Dermis microvascular lymphatic vessel endothelial cell (primary cell): ENCODE measurements around the gene CHD6. TPM values are rescaled to one million over a fixed set of nuclear protein-coding genes. Genes with fewer than 3 reads are reported as not detected.

Experiments used
- DNase-seq, 2 donors: peaks; one replicate each; pipeline versions ENCODE4 v3.0.0 to v3.0.0-alpha.2; 2010; ENCODE audit warnings: low read depth in 2 of 2
- total RNA-seq: library from RNA; depleted of rRNA; stranded (reverse); fragments of >200 nt; gene quantifications from 2 replicates; pipeline ENCODE4 v1.2.1, GENCODE V29; 2014

The CHD6 gene
- total RNA-seq, 1 donor from 2014 or later = 15.7 TPM

GRCh38 chr20:41432746-41433145, 185.4 kb downstream of the CHD6 start:
- no peak for DNase-seq

- DNase-seq = no peak
Measured at GRCh38 chr20:41428285-41428684, 189.9 kb downstream of the CHD6 start.

DNA sequence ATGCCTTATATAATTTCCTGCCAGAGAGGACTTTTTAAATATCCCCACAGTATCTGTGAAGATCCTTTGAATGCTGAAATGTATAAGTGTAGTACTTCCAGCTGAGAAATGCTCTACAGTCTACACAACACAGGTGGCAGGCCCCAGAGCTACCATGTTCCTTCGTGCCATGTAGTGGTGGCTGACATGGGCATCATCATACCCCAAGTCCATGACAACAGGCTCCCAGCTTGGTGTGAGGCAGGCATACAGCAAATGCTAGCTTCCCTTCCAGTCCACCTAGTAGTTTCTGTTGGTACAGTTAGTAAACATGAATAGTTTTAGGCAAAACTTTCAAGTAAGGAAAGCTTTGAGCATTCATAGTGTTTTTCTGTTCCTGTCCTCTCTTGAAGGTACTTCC, 190.3 kb downstream of the CHD6 start:
- DNase-seq = no peak

GRCh38 chr20:41426976-41427375, 191.2 kb downstream of the CHD6 start:
- no peak for DNase-seq

GRCh38 chr20:41426086-41426830, 191.9 kb downstream of the CHD6 start:
- no peak for DNase-seq

- DNase-seq = no peak
Measured at GRCh38 chr20:41425180-41425884, 192.8 kb downstream of the CHD6 start.

DNA sequence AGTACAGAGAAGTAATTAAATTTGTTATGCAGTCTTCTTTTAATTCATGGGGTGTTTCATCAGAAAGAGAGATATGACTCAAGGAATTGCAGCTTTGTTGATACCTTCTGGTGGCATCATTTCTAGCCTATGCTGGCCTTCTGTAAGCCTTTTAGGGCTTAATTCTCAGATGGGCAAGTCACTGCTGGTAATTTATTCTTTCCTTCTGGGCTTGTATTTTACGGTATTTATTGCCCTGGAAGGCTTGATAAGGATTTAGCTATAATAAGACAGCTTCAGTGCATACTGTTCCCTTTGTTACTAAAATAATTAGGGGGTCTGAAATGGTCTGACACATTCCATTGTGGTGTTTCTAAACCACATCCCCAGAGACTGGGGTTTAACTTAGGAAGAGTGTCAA, 193.6 kb downstream of the CHD6 start:
- DNase-seq = no peak

DNA sequence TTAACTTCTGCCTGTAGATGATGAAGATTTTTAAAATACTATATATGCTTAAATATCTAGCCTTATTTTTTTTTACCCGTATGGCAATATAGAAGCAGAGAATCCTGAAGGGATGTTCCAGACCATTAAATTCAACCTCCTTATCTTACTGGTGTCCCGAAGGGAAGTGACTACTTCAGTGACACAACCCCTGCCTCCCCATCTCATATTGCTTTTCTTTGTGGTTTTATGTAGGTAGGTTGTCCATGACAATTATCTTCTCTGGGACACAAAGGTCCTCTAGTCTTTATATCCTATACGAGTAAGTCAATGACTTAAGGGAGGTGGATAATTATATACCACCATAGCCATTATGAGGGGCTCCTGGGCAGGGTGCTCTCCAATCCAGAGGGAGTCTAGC, 194.2 kb downstream of the CHD6 start:
- DNase-seq = no peak

DNA sequence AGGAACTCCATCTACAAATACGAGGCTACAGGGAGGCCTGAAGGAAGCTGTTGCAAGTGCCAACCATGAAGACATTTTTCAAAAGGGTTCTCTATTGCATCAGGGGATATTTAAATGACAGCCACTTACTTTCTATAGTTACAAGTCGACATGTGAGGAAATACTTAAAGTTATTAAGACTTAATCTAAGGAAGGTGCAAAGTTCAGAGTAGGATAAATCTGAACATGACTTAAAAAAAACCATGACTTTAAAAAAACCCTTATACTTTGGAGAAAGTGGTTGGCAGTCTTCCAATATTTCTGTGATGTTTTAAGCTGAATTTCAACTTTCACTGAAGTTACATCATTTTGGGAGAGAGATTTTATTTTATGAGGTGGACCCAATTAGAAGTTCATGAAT, 195.2 kb downstream of the CHD6 start:
- no peak for DNase-seq

DNA sequence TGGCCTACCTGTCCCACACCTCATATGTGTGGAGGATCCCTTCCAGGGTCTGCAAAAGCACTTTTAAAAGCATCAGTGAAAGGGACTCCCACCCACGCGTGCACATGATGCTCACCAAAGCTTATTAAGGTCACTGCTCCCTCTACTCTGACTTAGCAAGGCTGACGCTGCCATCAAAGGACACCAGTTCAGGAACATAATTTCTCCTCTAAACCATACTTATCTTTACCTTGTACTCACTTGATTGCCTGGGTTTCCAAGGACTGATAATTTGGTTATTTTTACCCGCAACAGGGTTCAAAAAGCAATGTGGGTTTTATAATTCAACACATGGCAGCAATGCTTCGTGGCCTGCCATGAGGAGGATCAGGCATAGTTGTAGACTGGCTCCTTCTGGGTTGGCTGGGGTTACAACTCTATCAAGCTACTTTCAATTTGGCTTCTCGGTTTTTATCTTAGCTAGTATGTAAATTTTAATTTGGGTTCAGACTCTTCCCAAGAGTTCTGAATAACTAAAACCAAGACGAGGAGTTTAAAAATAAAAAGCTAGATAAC, 199.4 kb downstream of the CHD6 start:
- DNase-seq = no peak

DNA sequence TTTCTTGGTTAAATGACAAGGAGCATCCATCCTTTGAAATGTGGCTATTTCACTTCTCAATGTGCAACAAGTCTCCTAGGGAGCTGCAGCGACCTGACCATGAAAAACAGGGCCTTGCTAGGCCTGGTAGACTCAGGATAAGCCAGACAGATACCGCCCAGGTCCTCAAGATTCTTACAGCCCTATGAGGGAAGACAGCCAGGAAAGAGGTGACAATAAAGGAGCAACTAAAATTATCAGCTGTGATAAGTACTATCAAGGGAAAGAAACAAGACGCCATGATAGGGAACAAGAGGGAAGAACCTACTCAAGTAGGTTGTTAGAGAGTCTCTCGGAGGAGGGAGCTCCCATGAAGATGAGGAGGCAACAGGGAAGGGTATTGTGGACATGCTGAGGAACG, 200.1 kb downstream of the CHD6 start:
- DNase-seq = no peak

GRCh38 chr20:41415191-41415590, 203.0 kb downstream of the CHD6 start:
- no peak for DNase-seq

DNA sequence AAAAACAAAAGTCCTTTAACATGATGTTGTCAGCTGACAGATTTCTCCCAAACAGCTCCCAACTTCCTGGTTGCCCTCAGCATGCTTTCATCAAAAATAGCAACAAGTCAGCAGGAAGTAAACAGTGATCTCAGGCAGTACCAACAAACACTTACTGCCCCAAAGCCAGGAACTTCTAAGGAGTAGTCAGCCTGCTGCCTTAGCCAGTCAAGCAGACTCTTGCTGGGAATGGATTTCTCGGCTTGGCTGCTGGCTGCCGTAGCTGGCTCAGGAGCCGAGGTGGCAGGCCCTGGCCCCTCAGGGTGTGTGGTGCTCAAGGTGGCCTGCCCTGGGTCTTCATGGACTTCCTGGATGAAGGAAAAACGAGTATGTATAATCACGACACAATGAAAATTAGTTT, 205.0 kb downstream of the CHD6 start:
- DNase-seq = no peak

GRCh38 chr20:41412324-41413120, 205.7 kb downstream of the CHD6 start:
- DNase-seq = no peak

- peak in 1 of 2 donors; percentile 39 for DNase-seq
Measured at GRCh38 chr20:41411391-41411847, 206.8 kb downstream of the CHD6 start.

DNA sequence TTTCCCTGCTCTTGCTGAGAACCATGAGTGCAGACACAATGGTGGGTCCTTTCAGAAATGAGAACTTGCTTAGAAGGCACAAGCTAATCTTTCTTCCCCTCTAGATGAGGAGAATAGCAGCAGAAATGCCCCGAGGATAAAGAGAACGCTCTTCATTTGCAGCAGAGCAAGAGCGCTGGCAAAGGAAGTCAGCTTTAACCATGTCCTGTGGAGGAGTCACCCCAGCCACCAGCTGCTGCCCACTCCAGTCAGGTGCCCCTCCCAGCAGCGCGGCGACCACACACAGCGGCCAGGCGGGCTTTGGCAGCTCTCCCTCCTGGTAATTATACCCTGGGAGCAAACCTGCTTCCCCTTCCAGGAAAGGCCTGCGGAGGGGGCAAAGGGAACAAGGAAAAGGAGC, 209.2 kb downstream of the CHD6 start:
- peak in 1 of 2 donors; percentile 22 for DNase-seq

- no peak for DNase-seq
Measured at GRCh38 chr20:41408156-41408794, 209.9 kb downstream of the CHD6 start.

- no peak for DNase-seq
Measured at GRCh38 chr20:41407607-41408006, 210.6 kb downstream of the CHD6 start.

GRCh38 chr20:41406896-41407444, 211.2 kb downstream of the CHD6 start:
- DNase-seq = no peak

DNA sequence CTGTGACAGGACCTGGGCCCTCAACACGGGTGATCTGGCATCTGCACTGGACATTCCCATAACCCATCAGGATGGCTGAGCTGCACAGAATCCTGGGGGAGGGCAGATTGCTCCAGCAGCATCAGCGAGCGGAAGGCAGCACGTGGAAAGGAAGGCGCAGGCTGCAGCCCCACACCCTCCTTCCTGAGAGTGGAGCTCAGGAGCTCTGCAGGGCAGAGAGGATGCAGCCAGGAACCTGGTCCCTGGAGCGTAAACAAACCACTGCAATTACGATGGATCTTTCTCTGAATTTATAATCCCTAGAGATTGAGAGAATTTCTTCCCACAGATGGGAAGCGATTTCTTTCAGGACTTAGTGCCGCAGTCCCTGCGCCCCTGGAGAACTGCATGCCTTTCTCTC, 211.8 kb downstream of the CHD6 start:
- peak in 1 of 2 donors; percentile 49 for DNase-seq

DNA sequence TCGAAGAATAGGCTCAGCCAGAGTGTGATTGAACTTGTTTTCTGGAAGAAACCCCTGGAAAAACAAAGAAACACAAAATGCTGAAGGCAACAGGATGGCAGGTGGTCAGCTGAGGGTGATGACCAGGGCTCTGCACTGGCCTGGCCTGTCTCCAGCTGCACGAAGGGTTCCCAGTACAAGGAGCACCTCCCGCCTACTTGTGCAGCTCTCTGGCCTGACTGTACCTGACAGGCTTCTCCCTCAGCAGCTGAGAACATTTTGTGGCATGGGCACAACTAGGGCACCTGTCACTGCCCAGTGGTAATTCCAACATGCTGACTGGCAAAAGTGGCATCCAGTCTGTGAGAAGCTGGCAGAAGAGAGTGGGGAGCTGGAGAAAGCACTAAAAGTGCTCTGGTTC, 212.7 kb downstream of the CHD6 start:
- DNase-seq = no peak
